Suprapubic skin (tissue), 4 donors: ENCODE measurements around the gene TRIM8. TPM values are rescaled to one million over a fixed set of nuclear protein-coding genes. Genes with fewer than 3 reads are reported as not detected.

Experiments
- DNase-seq, 2 donors: peaks; one replicate each; pipeline ENCODE4 v3.0.0-alpha.2; 2019; ENCODE audit warnings: low spot score in 2 of 2
- H3K27ac ChIP-seq: fragments of 200-600 bp; sonication (generic); one replicate; pipeline ENCODE4 v1.5.1; 2019
- H3K27me3 ChIP-seq: fragments of 200-600 bp; sonication (generic); one replicate; pipeline ENCODE4 v1.5.1; 2019
- H3K36me3 ChIP-seq: fragments of 200-600 bp; sonication (generic); one replicate; pipeline ENCODE4 v1.5.1; 2019
- H3K4me1 ChIP-seq: fragments of 200-600 bp; sonication (generic); one replicate; pipeline ENCODE4 v1.5.1; 2019
- H3K4me3 ChIP-seq: fragments of 200-600 bp; sonication (generic); one replicate; pipeline ENCODE4 v1.5.1; 2019; ENCODE audit warnings: mild to moderate bottlenecking
- H3K9me3 ChIP-seq: fragments of 200-600 bp; sonication (generic); one replicate; pipeline ENCODE4 v1.5.1; 2019
- EP300 ChIP-seq: sonication (generic); formaldehyde crosslinking; IDR thresholded peaks from one replicate; pipeline ENCODE4 v1.6.1; 2017; ENCODE audit warnings: antibody characterized with exemption
- POLR2A ChIP-seq, 2 donors: fragments of 450-650 bp; IDR thresholded peaks; one replicate each; pipeline ENCODE4 v1.6.1; 2017; ENCODE audit warnings: antibody characterized with exemption in 2 of 2, mild to moderate bottlenecking in 2 of 2, moderate library complexity in 2 of 2
- POLR2AphosphoS5 ChIP-seq, 3 donors: sonication (generic); formaldehyde crosslinking; IDR thresholded peaks; one replicate each; pipeline ENCODE4 v1.6.1; 2017; ENCODE audit warnings: antibody characterized with exemption in 3 of 3
- WGBS: methylation state at CpG from one replicate; pipeline ENCODE4 v1.1.5; 2018; 5-methylcytosine and 5-hydroxymethylcytosine counted together
- total RNA-seq, 4 donors: library from RNA; depleted of rRNA; stranded (reverse); fragments of >200 nt; gene quantifications; one replicate each; pipeline ENCODE4 v1.1.0, GENCODE V29; 2016
- TF ChIP-seq, protein P1 (sequence below), 2 donors: fragments of 200-600 bp in 1 of 2; fragments of 450-650 bp in 1 of 2; sonication (generic) in 1 of 2; IDR thresholded peaks; one replicate each; pipeline ENCODE4 v1.5.1; 2016 to 2019; ENCODE audit warnings: antibody characterized with exemption in 2 of 2, mild to moderate bottlenecking in 1 of 2, moderate library complexity in 1 of 2

TRIM8 gene
- total RNA-seq, 4 donors from 2014 or later: 73.1 to 113 (median 96.1) TPM

DNA sequence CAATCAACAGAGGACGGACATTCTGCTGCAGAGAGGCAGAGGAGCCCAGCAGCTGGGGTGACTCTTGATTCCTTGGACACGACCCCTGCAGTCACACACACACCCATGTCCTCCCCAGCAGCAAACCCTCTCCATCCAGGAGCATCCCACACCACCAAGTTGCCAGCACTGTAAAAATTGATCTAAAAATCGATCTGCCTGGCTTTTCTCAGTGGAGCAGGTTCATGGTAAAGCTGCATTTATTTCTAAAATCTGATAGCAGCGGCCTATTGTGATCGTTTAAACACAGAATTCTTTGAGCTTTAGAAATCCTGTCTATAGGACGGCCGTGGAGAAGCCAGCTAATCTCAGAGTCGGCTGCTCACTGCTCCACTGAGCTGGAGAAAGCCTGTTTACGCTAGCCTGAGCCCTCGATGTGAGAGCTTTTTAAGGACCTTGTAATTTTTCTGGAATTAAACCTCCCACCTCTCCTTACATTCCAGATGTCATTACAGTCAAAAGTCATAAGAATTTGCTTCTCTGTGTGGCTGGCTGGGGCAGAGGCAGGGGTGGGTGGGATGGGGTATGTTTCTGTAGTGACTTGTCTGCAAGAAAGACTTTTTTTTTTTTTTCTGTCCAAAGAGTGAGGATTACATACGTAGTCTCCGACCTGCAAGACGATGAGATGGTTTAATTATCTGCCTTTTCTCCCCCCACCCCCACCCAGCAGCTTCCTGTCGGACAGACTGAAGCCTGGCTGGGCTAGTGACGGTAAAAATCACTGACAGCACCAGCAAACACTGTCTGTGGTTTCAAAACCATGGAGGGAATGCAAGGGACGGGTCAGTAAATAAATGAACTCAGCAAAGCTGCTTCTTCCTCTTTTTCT lies 31.6 kb downstream of the TRIM8 start:
- 40% methylated on average over 16 of the region's 16 CpGs for WGBS
- Histone ChIP-seq H3K4me1 (peaks cover 54% of the 10 kb centered on the region), H3K27me3 (no peaks in the 10 kb centered on the region), H3K27ac (peak overlapping the region; percentile 80), H3K4me3 (no peak overlapping the region), H3K36me3 (no peaks in the 10 kb centered on the region), H3K9me3 (no peaks in the 10 kb centered on the region)
- TF ChIP-seq POLR2A (IDR thresholded peaks at IDR 0.05) (no peak), EP300 (no peak), POLR2AphosphoS5 (IDR thresholded peaks at IDR 0.05) (no peak)
- TF ChIP-seq, protein P1, sequence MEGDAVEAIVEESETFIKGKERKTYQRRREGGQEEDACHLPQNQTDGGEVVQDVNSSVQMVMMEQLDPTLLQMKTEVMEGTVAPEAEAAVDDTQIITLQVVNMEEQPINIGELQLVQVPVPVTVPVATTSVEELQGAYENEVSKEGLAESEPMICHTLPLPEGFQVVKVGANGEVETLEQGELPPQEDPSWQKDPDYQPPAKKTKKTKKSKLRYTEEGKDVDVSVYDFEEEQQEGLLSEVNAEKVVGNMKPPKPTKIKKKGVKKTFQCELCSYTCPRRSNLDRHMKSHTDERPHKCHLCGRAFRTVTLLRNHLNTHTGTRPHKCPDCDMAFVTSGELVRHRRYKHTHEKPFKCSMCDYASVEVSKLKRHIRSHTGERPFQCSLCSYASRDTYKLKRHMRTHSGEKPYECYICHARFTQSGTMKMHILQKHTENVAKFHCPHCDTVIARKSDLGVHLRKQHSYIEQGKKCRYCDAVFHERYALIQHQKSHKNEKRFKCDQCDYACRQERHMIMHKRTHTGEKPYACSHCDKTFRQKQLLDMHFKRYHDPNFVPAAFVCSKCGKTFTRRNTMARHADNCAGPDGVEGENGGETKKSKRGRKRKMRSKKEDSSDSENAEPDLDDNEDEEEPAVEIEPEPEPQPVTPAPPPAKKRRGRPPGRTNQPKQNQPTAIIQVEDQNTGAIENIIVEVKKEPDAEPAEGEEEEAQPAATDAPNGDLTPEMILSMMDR (IDR thresholded peaks at IDR 0.05): no peak
- peak in 1 of 2 donors; percentile 49 for DNase-seq

DNA sequence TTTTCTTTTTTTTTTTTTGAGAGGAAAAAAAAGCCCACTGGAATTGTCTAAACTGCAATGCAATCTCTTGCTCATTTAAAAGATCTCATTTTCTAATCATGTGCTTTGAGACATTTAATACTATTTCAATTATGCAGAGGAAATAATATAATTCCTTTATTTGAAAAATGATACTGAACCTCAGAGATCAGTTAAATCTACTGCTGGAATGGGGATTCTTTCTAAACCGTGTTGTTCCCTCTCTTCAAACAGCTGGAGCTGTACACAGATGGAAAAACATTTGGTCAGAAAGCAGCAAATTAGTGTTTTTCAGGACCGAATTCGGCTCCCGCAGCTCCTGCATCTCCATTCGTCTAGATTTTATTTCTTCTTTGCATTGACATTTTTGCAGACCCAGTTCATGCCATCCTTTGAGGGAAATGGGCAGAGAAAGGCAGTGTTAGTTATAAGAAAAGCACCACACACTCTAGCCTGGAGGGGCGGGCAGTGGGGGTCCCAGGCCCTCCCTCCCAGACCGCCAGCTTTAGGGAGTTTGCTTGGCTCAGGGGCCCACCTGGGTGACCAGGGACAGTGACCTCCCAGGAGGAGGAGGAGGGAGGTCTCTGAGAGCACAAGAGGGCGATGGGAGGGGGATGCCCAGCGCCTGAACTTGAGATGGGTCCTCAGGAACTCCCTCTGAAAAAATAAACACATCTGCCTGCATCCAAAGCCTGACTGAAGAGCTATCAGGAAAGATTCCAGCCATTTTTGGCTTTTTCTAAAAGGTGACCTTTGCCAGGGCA lies 32.4 kb downstream of the TRIM8 start:
- Histone ChIP-seq H3K4me3 (no peak overlapping the region), H3K27me3 (no peaks in the 10 kb centered on the region), H3K4me1 (peaks cover 54% of the 10 kb centered on the region), H3K9me3 (no peaks in the 10 kb centered on the region), H3K27ac (peak overlapping the region; percentile 80), H3K36me3 (no peaks in the 10 kb centered on the region)
- 73% methylated on average over 9 of the region's 9 CpGs for WGBS
- TF ChIP-seq POLR2A (IDR thresholded peaks at IDR 0.05) (no peak), POLR2AphosphoS5 (IDR thresholded peaks at IDR 0.05) (no peak), EP300 (no peak)
- TF ChIP-seq, protein P1 (IDR thresholded peaks at IDR 0.05): no peak
- peak in 1 of 2 donors; percentile 44 for DNase-seq

DNA sequence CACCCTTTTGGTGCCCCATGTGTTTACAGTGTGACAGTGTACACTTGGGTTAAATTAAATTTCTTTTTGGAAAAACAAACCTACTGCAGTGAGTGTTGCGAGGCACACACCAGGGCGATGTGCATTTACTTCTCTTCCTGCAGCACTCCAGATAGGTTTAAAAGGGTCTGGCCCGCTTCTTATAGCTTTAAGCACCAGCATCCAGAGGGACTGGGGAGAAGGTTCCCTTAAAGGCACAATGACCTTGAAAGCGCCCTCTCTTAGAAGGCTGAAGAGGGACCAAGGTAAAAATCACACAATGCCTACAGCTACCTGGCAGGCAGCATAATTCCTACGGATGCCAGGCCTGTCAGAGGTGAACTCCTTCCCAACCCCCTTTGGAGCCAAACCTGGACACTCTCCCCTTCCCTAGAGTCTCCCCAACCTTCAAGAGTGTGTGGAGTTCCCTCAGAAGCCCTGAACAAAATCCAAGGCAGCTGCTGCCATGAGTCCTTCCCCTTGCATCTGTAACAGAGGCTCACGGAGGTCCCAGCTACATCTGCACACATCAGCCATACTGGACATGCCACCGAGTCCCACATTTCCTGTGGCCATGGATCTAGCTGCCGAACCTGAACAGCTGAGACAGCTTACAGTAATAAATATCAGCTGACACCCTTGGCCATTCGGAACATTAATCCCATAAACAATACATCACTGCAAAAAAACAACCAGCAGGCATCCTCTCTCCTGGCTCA lies 33.2 kb downstream of the TRIM8 start:
- Histone ChIP-seq H3K4me1 (peaks cover 54% of the 10 kb centered on the region), H3K9me3 (no peaks in the 10 kb centered on the region), H3K4me3 (no peak overlapping the region), H3K36me3 (no peaks in the 10 kb centered on the region), H3K27me3 (no peaks in the 10 kb centered on the region), H3K27ac (peak overlapping the region; percentile 80)
- peak in 1 of 2 donors; percentile 30 for DNase-seq
- 85% methylated on average over 9 of the region's 9 CpGs for WGBS
- TF ChIP-seq, protein P1 (IDR thresholded peaks at IDR 0.05): no peak
- TF ChIP-seq POLR2A (IDR thresholded peaks at IDR 0.05): no peak
- no peak for TF ChIP-seq POLR2AphosphoS5 (IDR thresholded peaks at IDR 0.05)
- TF ChIP-seq EP300: no peak

DNA sequence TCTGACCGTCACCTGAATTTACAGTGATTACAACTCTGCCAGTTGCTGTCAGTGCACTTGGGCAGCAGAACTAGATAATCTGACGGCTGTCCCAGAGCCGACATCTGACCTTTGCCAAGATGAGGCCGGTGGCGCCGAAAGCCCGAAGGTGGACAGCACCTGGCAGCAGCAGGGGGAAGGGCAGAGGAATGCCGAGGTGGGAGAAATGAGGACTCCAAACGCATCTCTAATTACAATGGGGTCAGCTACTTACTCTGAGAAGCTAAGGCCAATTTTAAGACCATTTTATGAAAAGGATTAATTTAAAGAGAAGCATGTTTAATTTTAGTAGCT lies 33.8 kb downstream of the TRIM8 start:
- H3K9me3 ChIP-seq: no peaks in the 10 kb centered on the region
- no peaks in the 10 kb centered on the region for H3K36me3 ChIP-seq
- 81% methylated on average over 9 of the region's 9 CpGs for WGBS
- H3K27me3 ChIP-seq: no peaks in the 10 kb centered on the region
- H3K4me1 ChIP-seq: peaks cover 49% of the 10 kb centered on the region
- H3K27ac ChIP-seq: no peak overlapping the region
- H3K4me3 ChIP-seq: no peak overlapping the region
- DNase-seq: no peak
- TF ChIP-seq POLR2AphosphoS5 (IDR thresholded peaks at IDR 0.05): no peak
- TF ChIP-seq EP300: no peak
- TF ChIP-seq, protein P1 (IDR thresholded peaks at IDR 0.05): no peak
- no peak for TF ChIP-seq POLR2A (IDR thresholded peaks at IDR 0.05)
